ENCODE measurements around the gene CDS1.
"Not testable (repeated sequence)": the region's sequence is repeated elsewhere in the genome, so short reads cannot be mapped to it uniquely, and the experiment has no call there.

The CDS1 gene

GRCh38 chr4:84639145-84639544 is 56.2 kb downstream of the CDS1 start:
- DNase-seq (ENCODE audit: low spot score in 2 of 2) (no peak), ATAC-seq (no peak)
- H3K4me1 Mint-ChIP-seq = no peaks in the 10 kb centered on the region
- H3K4me3 Mint-ChIP-seq = no peak overlapping the region
- peaks cover 4% of the 10 kb centered on the region for H3K9me3 Mint-ChIP-seq
- no peak overlapping the region for H3K27ac Mint-ChIP-seq
- no peaks in the 10 kb centered on the region for H3K36me3 Mint-ChIP-seq

- H3K36me3 Mint-ChIP-seq = no peaks in the 10 kb centered on the region
These were observed 61.2 kb downstream of the CDS1 start for GRCh38 chr4:84644087-84644486.

GRCh38 chr4:84647312-84647884 is 64.5 kb downstream of the CDS1 start:
- no peak overlapping the region for H3K4me3 Mint-ChIP-seq
- ATAC-seq (no peak), DNase-seq (ENCODE audit: low spot score in 2 of 2) (no peak)
- H3K4me1 Mint-ChIP-seq = no peaks in the 10 kb centered on the region
- no peaks in the 10 kb centered on the region for H3K9me3 Mint-ChIP-seq
- H3K36me3 Mint-ChIP-seq = no peaks in the 10 kb centered on the region
- H3K27ac Mint-ChIP-seq = no peak overlapping the region

More at GRCh38 chr4:84644087-84644486, 61.2 kb downstream of the CDS1 start:
- ATAC-seq (no peak), DNase-seq (ENCODE audit: low spot score in 2 of 2) (no peak)
- no peak overlapping the region for H3K4me3 Mint-ChIP-seq
- no peaks in the 10 kb centered on the region for H3K9me3 Mint-ChIP-seq
- no peaks in the 10 kb centered on the region for H3K4me1 Mint-ChIP-seq
- H3K27ac Mint-ChIP-seq = no peak overlapping the region

GRCh38 chr4:84648178-84648577 is 65.3 kb downstream of the CDS1 start:
- H3K27ac Mint-ChIP-seq = no peak overlapping the region
- no peaks in the 10 kb centered on the region for H3K4me1 Mint-ChIP-seq
- no peak for ATAC-seq
- no peaks in the 10 kb centered on the region for H3K36me3 Mint-ChIP-seq
- DNase-seq (ENCODE audit: low spot score in 2 of 2) = no peak
- no peak overlapping the region for H3K4me3 Mint-ChIP-seq
- H3K9me3 Mint-ChIP-seq = no peaks in the 10 kb centered on the region

GRCh38 chr4:84648863-84649647 is 66.1 kb downstream of the CDS1 start:
- no peaks in the 10 kb centered on the region for H3K4me1 Mint-ChIP-seq

GRCh38 chr4:84651499-84651898 is 68.6 kb downstream of the CDS1 start:
- ATAC-seq = no peak
- H3K27ac Mint-ChIP-seq = no peak overlapping the region
- peaks cover under 1% of the 10 kb centered on the region for H3K9me3 Mint-ChIP-seq
- no peaks in the 10 kb centered on the region for H3K36me3 Mint-ChIP-seq
- DNase-seq (ENCODE audit: low spot score in 2 of 2) = no peak
- no peaks in the 10 kb centered on the region for H3K4me1 Mint-ChIP-seq
- H3K4me3 Mint-ChIP-seq = no peak overlapping the region

More at GRCh38 chr4:84648863-84649647, 66.1 kb downstream of the CDS1 start:
- DNase-seq (ENCODE audit: low spot score in 2 of 2) (no peak), ATAC-seq (no peak)
- Mint-ChIP-seq H3K9me3 (no peaks in the 10 kb centered on the region), H3K36me3 (no peaks in the 10 kb centered on the region), H3K4me3 (no peak overlapping the region), H3K27ac (no peak overlapping the region)

GRCh38 chr4:84652478-84652877 is 69.6 kb downstream of the CDS1 start:
- no peaks in the 10 kb centered on the region for H3K36me3 Mint-ChIP-seq
- H3K9me3 Mint-ChIP-seq = peaks cover 3% of the 10 kb centered on the region
- H3K4me3 Mint-ChIP-seq = no peak overlapping the region
- H3K27ac Mint-ChIP-seq = no peak overlapping the region
- no peak for DNase-seq (ENCODE audit: low spot score in 2 of 2)
- ATAC-seq = no peak
- H3K4me1 Mint-ChIP-seq = no peaks in the 10 kb centered on the region

- no peak for ATAC-seq
- Mint-ChIP-seq H3K9me3 (peaks cover 8% of the 10 kb centered on the region), H3K36me3 (no peaks in the 10 kb centered on the region), H3K4me3 (no peak overlapping the region), H3K27ac (no peak overlapping the region), H3K4me1 (no peaks in the 10 kb centered on the region)
- no peak for DNase-seq (ENCODE audit: low spot score in 2 of 2)
These were observed 77.7 kb downstream of the CDS1 start for GRCh38 chr4:84660606-84661005.

- ATAC-seq = no peak
- H3K27ac Mint-ChIP-seq = no peak overlapping the region
These were observed 78.4 kb downstream of the CDS1 start for GRCh38 chr4:84661191-84661939.

GRCh38 chr4:84664767-84665166 is 81.8 kb downstream of the CDS1 start:
- not testable (repeated sequence) for H3K36me3 Mint-ChIP-seq; H3K9me3 Mint-ChIP-seq; ATAC-seq; H3K4me1 Mint-ChIP-seq; H3K4me3 Mint-ChIP-seq; H3K27ac Mint-ChIP-seq; DNase-seq (ENCODE audit: low spot score in 2 of 2)

More at GRCh38 chr4:84661191-84661939, 78.4 kb downstream of the CDS1 start:
- H3K36me3 Mint-ChIP-seq = no peaks in the 10 kb centered on the region
- DNase-seq (ENCODE audit: low spot score in 2 of 2) = no peak
- peaks cover 8% of the 10 kb centered on the region for H3K9me3 Mint-ChIP-seq
- H3K4me3 Mint-ChIP-seq = no peak overlapping the region
- H3K4me1 Mint-ChIP-seq = no peaks in the 10 kb centered on the region

DNA sequence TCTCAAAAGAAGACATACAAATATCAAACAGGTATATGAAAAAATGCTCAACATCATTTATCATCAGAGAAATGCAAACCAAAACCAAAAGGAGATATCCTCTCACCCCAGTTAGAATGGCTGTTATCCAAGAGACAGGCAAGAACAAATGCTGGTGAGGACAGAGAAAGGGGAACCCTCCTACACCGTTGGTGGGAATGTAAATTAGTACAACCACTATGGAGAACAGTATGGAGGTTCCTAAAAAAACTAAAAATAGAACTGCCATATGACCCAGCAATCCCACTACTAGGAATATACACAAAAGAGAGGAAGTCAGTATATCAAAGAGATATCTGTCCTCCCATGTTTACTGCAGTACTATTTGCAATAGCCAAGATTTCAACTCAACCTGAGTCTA is 83.5 kb downstream of the CDS1 start:
- no peak for DNase-seq (ENCODE audit: low spot score in 2 of 2)
- Mint-ChIP-seq H3K27ac (no peak overlapping the region), H3K9me3 (no peaks in the 10 kb centered on the region), H3K4me1 (no peaks in the 10 kb centered on the region), H3K4me3 (no peak overlapping the region), H3K36me3 (no peaks in the 10 kb centered on the region)
- no peak for ATAC-seq

DNA sequence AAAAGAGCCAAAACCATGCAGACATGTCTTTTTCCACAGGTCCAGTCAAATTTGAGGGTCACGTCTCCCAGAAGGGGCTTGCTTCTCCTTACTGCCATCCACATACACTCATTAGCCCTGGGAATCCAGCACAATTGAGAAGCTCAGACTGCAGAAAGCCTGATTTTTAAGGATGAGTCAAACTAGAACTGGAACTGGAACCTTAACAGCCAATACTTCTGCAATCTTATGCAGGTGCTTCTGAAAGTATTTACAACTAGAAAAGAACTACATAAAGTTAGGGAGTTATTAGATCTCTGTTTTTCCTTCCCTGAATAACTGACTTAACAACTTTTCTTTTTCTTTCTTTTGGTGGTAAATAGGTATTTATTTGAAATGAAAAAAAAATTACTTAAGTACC is 86.3 kb downstream of the CDS1 start:
- no peak overlapping the region for H3K4me3 Mint-ChIP-seq
- no peaks in the 10 kb centered on the region for H3K9me3 Mint-ChIP-seq
- no peaks in the 10 kb centered on the region for H3K36me3 Mint-ChIP-seq
- ATAC-seq (no peak), DNase-seq (ENCODE audit: low spot score in 2 of 2) (no peak)
- no peaks in the 10 kb centered on the region for H3K4me1 Mint-ChIP-seq
- H3K27ac Mint-ChIP-seq = no peak overlapping the region

GRCh38 chr4:84672177-84672576 is 89.2 kb downstream of the CDS1 start:
- Mint-ChIP-seq H3K36me3 (no peaks in the 10 kb centered on the region), H3K4me1 (no peaks in the 10 kb centered on the region), H3K27ac (no peak overlapping the region), H3K4me3 (no peak overlapping the region), H3K9me3 (no peaks in the 10 kb centered on the region)
- DNase-seq (ENCODE audit: low spot score in 2 of 2) (no peak), ATAC-seq (no peak)

GRCh38 chr4:84673475-84674240 is 90.7 kb downstream of the CDS1 start:
- ATAC-seq (no peak), DNase-seq (ENCODE audit: low spot score in 2 of 2) (no peak)
- Mint-ChIP-seq H3K27ac (no peak overlapping the region), H3K9me3 (no peaks in the 10 kb centered on the region), H3K36me3 (no peaks in the 10 kb centered on the region), H3K4me1 (no peaks in the 10 kb centered on the region), H3K4me3 (no peak overlapping the region)

DNA sequence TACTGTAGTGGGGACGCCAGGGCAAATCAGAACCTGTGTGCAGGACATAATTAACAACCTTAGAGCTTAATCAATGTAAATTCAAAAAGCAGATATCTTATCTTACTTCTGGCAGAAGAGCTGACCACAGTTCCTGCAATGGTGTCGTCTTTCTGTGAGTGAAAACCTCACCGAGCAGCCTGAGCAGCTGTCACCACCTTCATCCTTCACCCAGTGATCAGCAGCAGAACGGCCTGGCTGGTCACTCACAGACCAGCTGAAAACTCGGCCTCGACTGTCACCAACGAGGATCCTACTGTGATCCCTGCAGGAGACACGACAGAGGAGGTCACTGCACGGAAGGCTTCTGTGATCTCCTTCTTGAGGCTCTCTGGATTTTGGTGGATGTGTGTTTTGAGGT is 94.2 kb downstream of the CDS1 start:
- ATAC-seq = no peak
- no peaks in the 10 kb centered on the region for H3K9me3 Mint-ChIP-seq
- H3K4me1 Mint-ChIP-seq = no peaks in the 10 kb centered on the region
- H3K27ac Mint-ChIP-seq = no peak overlapping the region
- H3K36me3 Mint-ChIP-seq = no peaks in the 10 kb centered on the region
- DNase-seq (ENCODE audit: low spot score in 2 of 2) = no peak
- no peak overlapping the region for H3K4me3 Mint-ChIP-seq
